GM12865 (cell line): ENCODE results near the gene PLEKHG3.

Source experiments
- DNase-seq: peaks from one replicate; pipeline ENCODE4 v3.0.0; 2010; ENCODE audit warnings: low read depth
- H3K4me3 ChIP-seq: 2 replicates; pipeline ENCODE4 v1.5.1; 2011; ENCODE audit warnings: mild to moderate bottlenecking, low read depth, low read length, control low read depth
- TF ChIP-seq, protein P1 (sequence below): IDR thresholded peaks from 2 replicates; pipeline ENCODE4 v1.5.1; 2011; ENCODE audit warnings: low read length, control low read depth, low read depth, inconsistent platforms; ENCODE audit not compliant: insufficient read depth; ENCODE audit errors: missing control alignments

Gene PLEKHG3

DNA sequence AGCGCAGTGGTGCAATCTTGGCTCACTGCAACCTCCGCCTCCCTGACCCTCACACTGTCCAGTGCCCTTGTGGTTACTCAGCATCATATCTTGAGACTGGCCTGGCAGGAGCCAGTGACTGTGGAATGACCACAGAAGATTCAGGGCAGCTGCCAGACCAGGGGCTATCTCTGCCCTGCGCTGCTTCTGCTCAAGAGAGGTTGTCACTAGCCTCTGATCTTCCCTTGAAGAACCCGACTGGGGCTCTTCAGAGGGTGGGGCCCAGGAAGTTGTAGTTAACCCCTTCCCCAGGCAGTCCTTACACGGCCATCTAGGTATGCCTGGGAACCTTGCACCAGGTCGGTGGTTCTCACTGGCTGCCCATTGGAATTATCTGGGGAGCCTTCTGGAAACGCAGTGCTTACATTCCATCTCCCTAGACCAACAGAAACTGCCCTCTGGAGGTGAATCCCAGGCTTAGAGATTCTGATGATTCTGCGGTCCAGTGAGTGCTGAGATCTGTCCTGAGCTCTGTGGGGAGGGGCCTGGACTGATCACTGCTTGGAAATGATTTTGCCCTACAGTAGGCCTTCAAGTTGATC, 41.4 kb downstream of the PLEKHG3 start:
- H3K4me3 ChIP-seq, result no peak overlapping the region
- TF ChIP-seq, protein P1, sequence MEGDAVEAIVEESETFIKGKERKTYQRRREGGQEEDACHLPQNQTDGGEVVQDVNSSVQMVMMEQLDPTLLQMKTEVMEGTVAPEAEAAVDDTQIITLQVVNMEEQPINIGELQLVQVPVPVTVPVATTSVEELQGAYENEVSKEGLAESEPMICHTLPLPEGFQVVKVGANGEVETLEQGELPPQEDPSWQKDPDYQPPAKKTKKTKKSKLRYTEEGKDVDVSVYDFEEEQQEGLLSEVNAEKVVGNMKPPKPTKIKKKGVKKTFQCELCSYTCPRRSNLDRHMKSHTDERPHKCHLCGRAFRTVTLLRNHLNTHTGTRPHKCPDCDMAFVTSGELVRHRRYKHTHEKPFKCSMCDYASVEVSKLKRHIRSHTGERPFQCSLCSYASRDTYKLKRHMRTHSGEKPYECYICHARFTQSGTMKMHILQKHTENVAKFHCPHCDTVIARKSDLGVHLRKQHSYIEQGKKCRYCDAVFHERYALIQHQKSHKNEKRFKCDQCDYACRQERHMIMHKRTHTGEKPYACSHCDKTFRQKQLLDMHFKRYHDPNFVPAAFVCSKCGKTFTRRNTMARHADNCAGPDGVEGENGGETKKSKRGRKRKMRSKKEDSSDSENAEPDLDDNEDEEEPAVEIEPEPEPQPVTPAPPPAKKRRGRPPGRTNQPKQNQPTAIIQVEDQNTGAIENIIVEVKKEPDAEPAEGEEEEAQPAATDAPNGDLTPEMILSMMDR, result no peak
- no peak for DNase-seq

GRCh38 chr14:64746298-64747250, 42.4 kb downstream of the PLEKHG3 start:
- no peak for DNase-seq
- no peak overlapping the region for H3K4me3 ChIP-seq
- TF ChIP-seq, protein P1, result no peak

- H3K4me3 ChIP-seq, result no peak overlapping the region
- DNase-seq, result no peak
- TF ChIP-seq, protein P1, result no peak
Measured at GRCh38 chr14:64747327-64747726, 43.1 kb downstream of the PLEKHG3 start.

- TF ChIP-seq, protein P1, result no peak
- DNase-seq, result no peak
- H3K4me3 ChIP-seq, result no peak overlapping the region
Measured at GRCh38 chr14:64748521-64748920, 44.3 kb downstream of the PLEKHG3 start.

DNA sequence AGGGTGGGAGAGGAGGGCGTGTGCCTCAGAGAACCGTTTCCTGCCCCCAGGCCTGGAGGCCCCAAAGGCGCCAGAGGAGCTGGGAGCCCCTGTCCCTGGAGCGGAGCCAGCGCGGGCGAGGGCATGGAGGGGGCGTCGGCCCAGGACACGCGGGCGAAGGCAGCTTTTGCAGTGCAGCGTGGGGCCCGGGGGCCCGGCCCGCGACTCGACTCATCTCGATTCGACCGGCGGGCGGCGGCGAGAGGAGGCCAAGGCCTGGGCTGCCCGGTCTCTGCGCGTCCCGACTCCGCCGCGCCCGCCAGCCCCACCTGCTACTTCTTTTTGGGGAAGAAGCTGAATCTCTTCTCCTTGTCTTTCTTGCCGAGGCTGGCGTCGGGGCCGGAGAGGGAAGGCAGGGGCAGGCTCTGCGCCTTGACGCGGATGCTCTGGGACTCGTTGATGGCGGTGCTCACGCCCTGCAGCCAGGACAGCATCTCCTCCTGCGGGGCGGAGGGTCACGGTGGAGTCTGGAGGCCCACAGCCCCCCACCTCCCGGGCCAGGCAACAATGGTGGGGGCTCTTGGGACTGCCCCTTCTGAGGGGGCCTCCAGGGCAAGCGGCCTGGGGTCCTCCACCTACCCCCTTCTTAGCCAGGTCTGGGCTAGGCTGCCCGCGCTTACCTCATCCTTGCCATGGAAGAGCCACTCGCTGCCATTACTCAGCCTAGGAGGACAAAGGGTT, 44.9 kb downstream of the PLEKHG3 start:
- DNase-seq, result no peak
- TF ChIP-seq, protein P1, result no peak
- H3K4me3 ChIP-seq, result no peak overlapping the region

GRCh38 chr14:64752909-64753308, 48.7 kb downstream of the PLEKHG3 start:
- no peak overlapping the region for H3K4me3 ChIP-seq
- TF ChIP-seq, protein P1, result no peak
- DNase-seq, result no peak
